Naive thymus-derived CD4-positive, alpha-beta T cell (primary cell): ENCODE measurements around the gene IFNGR1. TPM values are rescaled to one million over a fixed set of nuclear protein-coding genes. Genes with fewer than 3 reads are reported as not detected.

ENCODE experiments used
- ATAC-seq: fragments of 150-1000 bp; cut with Tn5 transposase; 2 replicates; pipeline ENCODE4 v1.10.0; 2021; ENCODE audit warnings: mild to moderate bottlenecking, moderate library complexity
- CTCF ChIA-PET: fragments of 350-600 bp; sonication (Branson Sonifier 250); formaldehyde crosslinking; loops from one replicate; lab custom pipeline; 2021; ENCODE audit warnings: antibody characterized with exemption; lab: Charles Lee
- POLR2A ChIA-PET: fragments of 350-600 bp; sonication (Branson Sonifier 250); formaldehyde crosslinking; loops from one replicate; lab custom pipeline; 2021; ENCODE audit warnings: antibody characterized with exemption, inconsistent platforms; lab: Charles Lee
- DNase-seq, 9 donors: peaks; one replicate each; pipeline versions ENCODE4 v3.0.0 to v3.0.0-alpha.2; 2020 to 2022; ENCODE audit warnings: mixed read lengths in 1 of 9
- H3K27ac ChIP-seq: one replicate; pipeline ENCODE4 v1.7.0; 2013; ENCODE audit warnings: mild to moderate bottlenecking, low read depth, low read length, moderate library complexity
- H3K27me3 ChIP-seq, 2 donors: one replicate each; pipeline ENCODE4 v1.7.0; 2013; ENCODE audit warnings: low read length in 2 of 2, mild to moderate bottlenecking in 2 of 2, moderate library complexity in 2 of 2; ENCODE audit not compliant: control insufficient read depth in 2 of 2, insufficient read depth in 2 of 2
- H3K36me3 ChIP-seq, 3 experiments: 1 replicate in 2 of 3; 2 replicates in 1 of 3; pipeline ENCODE4 v1.7.0; 2013; ENCODE audit warnings: low read length in 3 of 3, mild to moderate bottlenecking in 3 of 3, moderate library complexity in 1 of 3; ENCODE audit not compliant: insufficient read depth in 3 of 3, control insufficient read depth in 2 of 3
- H3K4me1 ChIP-seq, 2 donors: one replicate each; pipeline ENCODE4 v1.7.0; 2013; ENCODE audit warnings: low read length in 2 of 2, mild to moderate bottlenecking in 2 of 2, moderate library complexity in 1 of 2; ENCODE audit not compliant: control insufficient read depth in 2 of 2, insufficient read depth in 2 of 2
- H3K4me3 ChIP-seq: 2 replicates; pipeline ENCODE4 v1.7.0; 2013; ENCODE audit warnings: mild to moderate bottlenecking, low read length
- H3K9me3 ChIP-seq, 3 experiments: 1 replicate in 2 of 3; 2 replicates in 1 of 3; pipeline ENCODE4 v1.7.0; 2013; ENCODE audit warnings: low read length in 3 of 3; ENCODE audit not compliant: control insufficient read depth in 2 of 3
- H3K27ac Mint-ChIP-seq, 9 donors: one replicate each; pipeline ENCODE4 v1.8.0; 2020 to 2022; ENCODE audit warnings: mixed read lengths in 9 of 9, mild to moderate bottlenecking in 8 of 9, moderate library complexity in 5 of 9, inconsistent platforms in 2 of 9
- H3K27me3 Mint-ChIP-seq, 5 donors: one replicate each; pipeline ENCODE4 v1.8.0; 2021 to 2022; ENCODE audit warnings: mixed read lengths in 5 of 5, mild to moderate bottlenecking in 1 of 5
- H3K36me3 Mint-ChIP-seq, 5 donors: one replicate each; pipeline ENCODE4 v1.8.0; 2020 to 2022; ENCODE audit warnings: mixed read lengths in 5 of 5, mild to moderate bottlenecking in 3 of 5, inconsistent platforms in 1 of 5
- H3K4me1 Mint-ChIP-seq, 7 donors: one replicate each; pipeline ENCODE4 v1.8.0; 2020 to 2022; ENCODE audit warnings: mixed read lengths in 7 of 7, mild to moderate bottlenecking in 3 of 7, inconsistent platforms in 1 of 7
- H3K4me3 Mint-ChIP-seq, 10 donors: one replicate each; pipeline ENCODE4 v1.8.0; 2020 to 2022; ENCODE audit warnings: mild to moderate bottlenecking in 10 of 10, mixed read lengths in 10 of 10, moderate library complexity in 6 of 10, inconsistent platforms in 2 of 10
- H3K9me3 Mint-ChIP-seq, 11 donors: one replicate each; pipeline ENCODE4 v1.8.0; 2020 to 2022; ENCODE audit warnings: mixed read lengths in 11 of 11, mild to moderate bottlenecking in 4 of 11, inconsistent platforms in 1 of 11, moderate library complexity in 1 of 11
- intact Hi-C, 2 donors: fragments of 100-400 bp; cut with micrococcal nuclease; formaldehyde crosslinking; loops; one replicate each; pipeline ENCODE4 v1.15.1; 2023
- polyA plus RNA-seq, 2 donors: library from polyadenylated mRNA; unstranded; fragments of 300-500 nt; fragmentation: Illumina TruSeq; gene quantifications; one replicate each; pipeline ENCODE4 v1.2.3, GENCODE V29; 2021
- total RNA-seq, 6 experiments: library from RNA in 5 of 6; stranded (reverse) in 5 of 6; gene quantifications; 1 replicate in 5 of 6; 2 replicates in 1 of 6; pipeline ENCODE4 v1.2.3 and lab custom pipeline; 2021 to 2026

Gene IFNGR1
- total and polyA plus RNA-seq, 7 experiments from 2014 or later: 27.9 to 90.7 (median 31.3) TPM

DNA sequence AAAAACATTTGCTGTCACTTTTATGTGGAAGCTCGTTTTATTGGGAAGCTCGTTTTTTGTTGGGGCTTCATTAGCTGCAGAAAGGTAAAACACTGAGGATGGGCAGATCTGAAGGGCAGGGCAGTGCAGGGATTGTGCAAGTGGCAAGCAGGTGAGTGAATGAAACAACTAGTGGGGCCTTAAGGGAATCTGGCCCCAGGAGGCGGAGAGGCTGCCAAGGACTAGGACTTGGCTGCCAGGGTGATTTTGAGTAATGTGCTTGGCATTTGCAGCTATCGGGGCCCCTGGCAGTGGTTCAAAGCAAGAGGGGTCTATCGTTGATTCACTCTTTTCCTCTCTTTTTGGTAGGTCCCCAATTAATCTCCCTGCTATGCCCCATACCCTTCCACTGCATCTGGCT lies 57.2 kb downstream of the IFNGR1 start:
- H3K27me3 Mint-ChIP-seq: peaks cover 11 to 45% (median 14%) of the 10 kb centered on the region in 5 donors
- CTCF ChIA-PET: no interaction called here
- Histone ChIP-seq H3K4me3 (no peak overlapping the region), H3K36me3 (no peaks in the 10 kb centered on the region), H3K4me1 (peaks cover 0 to 19% of the 10 kb centered on the region in 2 donors), H3K27me3 (peaks cover 0 to 3% of the 10 kb centered on the region in 2 donors), H3K9me3 (no peaks in the 10 kb centered on the region), H3K27ac (no peak overlapping the region)
- POLR2A ChIA-PET: no interaction called here
- H3K27ac Mint-ChIP-seq: no peak overlapping the region
- DNase-seq: no peak
- intact Hi-C loops: no loop called here
- ATAC-seq: no peak
- H3K4me1 Mint-ChIP-seq: peaks cover 12 to 56% (median 18%) of the 10 kb centered on the region in 7 donors
- H3K4me3 Mint-ChIP-seq: no peak overlapping the region
- peaks cover 0 to 35% (median 6%) of the 10 kb centered on the region in 11 donors for H3K9me3 Mint-ChIP-seq
- peaks cover 0 to 51% (median 5%) of the 10 kb centered on the region in 5 donors for H3K36me3 Mint-ChIP-seq

DNA sequence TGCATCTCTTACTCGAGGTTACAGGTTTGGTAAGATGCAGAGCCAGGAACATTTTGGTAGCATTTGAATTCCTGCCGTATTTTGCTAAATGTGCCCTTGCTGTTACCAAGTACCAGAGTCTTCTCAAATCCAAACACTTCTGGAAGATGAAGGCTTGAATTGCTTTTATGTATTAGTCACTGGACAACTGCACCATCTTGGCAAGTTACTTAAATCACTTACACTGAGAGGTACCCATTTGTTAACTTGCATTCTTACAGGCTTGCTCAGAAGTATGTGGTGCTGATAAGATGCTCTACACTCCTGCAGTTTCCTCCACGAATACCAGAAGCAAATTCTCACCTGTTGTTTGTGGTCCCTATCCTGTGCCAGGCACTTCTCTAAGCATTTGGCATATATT lies 58.4 kb downstream of the IFNGR1 start:
- Histone ChIP-seq H3K27ac (no peak overlapping the region), H3K9me3 (no peaks in the 10 kb centered on the region), H3K4me1 (peaks cover 4 to 23% of the 10 kb centered on the region in 2 donors), H3K4me3 (no peak overlapping the region), H3K27me3 (peaks cover 0 to 3% of the 10 kb centered on the region in 2 donors), H3K36me3 (no peaks in the 10 kb centered on the region)
- no peak overlapping the region for H3K27ac Mint-ChIP-seq
- ATAC-seq: no peak
- H3K4me3 Mint-ChIP-seq: no peak overlapping the region
- peaks cover 21 to 59% (median 22%) of the 10 kb centered on the region in 7 donors for H3K4me1 Mint-ChIP-seq
- peaks cover 0 to 38% (median 6%) of the 10 kb centered on the region in 11 donors for H3K9me3 Mint-ChIP-seq
- POLR2A ChIA-PET: no interaction called here
- CTCF ChIA-PET: no interaction called here
- intact Hi-C loops: no loop called here
- DNase-seq: no peak
- peaks cover 11 to 49% (median 14%) of the 10 kb centered on the region in 5 donors for H3K27me3 Mint-ChIP-seq
- peaks cover 0 to 57% (median 5%) of the 10 kb centered on the region in 5 donors for H3K36me3 Mint-ChIP-seq

DNA sequence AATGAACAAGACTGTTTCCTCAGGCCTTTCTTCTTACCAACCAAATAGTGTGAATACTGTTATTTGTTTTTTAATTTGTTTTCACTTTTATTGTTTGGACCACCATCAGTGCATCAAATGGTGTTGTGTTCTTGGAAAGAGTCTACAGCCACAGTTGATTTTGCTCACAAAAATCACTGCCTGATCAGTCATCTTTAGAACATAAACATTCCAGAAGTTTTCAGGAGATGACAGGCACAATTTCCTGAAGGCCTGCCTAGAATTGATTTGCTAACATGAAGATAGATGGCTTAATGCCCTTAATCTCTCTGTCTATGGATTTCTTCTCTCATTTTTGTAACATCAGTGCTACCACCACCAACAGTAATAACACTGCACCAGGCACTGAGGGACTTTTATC lies 59.3 kb downstream of the IFNGR1 start:
- H3K4me3 ChIP-seq: no peak overlapping the region
- ChIA-PET POLR2A (no interaction called here), CTCF (no interaction called here)
- Mint-ChIP-seq H3K9me3 (peaks cover 0 to 36% (median 6%) of the 10 kb centered on the region in 11 donors), H3K4me1 (peaks cover 18 to 56% (median 20%) of the 10 kb centered on the region in 7 donors), H3K27me3 (peaks cover 9 to 52% (median 14%) of the 10 kb centered on the region in 5 donors), H3K27ac (no peak overlapping the region), H3K4me3 (no peak overlapping the region), H3K36me3 (peaks cover 0 to 56% (median 5%) of the 10 kb centered on the region in 5 donors)
- DNase-seq (no peak), ATAC-seq (no peak)
- H3K9me3 ChIP-seq: no peaks in the 10 kb centered on the region
- peaks cover 0 to 3% of the 10 kb centered on the region in 2 donors for H3K27me3 ChIP-seq
- intact Hi-C loops: loop anchor here in 1 of 2 donors (5.0 kb wide), 1 partner anchor 57 kb away; the partner anchor contains the start of gene IFNGR1
- H3K27ac ChIP-seq: no peak overlapping the region
- H3K36me3 ChIP-seq: no peaks in the 10 kb centered on the region
- H3K4me1 ChIP-seq: peaks cover 8 to 20% of the 10 kb centered on the region in 2 donors

DNA sequence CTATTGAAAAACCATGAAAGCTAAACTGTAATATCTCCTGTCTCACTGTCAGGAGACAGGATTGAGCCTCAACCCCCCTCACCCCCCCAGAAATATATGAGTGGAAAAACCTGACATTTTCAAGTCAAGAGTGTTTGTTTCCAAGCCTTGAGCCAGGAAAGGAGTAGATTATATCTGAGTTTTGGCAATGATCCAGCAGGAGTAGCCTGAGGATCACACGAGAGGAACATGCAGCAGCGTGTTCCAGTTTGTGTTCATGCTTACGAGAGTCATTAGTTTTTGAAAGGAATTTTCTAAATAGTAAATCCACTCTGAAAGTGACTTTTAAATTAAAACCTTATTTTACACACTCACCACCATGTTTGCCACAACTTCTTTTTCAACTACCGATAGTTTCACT lies 61.6 kb downstream of the IFNGR1 start:
- POLR2A ChIA-PET: no interaction called here
- peaks cover 0 to 3% of the 10 kb centered on the region in 2 donors for H3K27me3 ChIP-seq
- H3K4me1 ChIP-seq: peaks cover 8 to 13% of the 10 kb centered on the region in 2 donors
- ATAC-seq (no peak), DNase-seq (no peak)
- peaks cover 0 to 29% (median 0%) of the 10 kb centered on the region in 11 donors for H3K9me3 Mint-ChIP-seq
- CTCF ChIA-PET: no interaction called here
- no peak overlapping the region for H3K27ac ChIP-seq
- intact Hi-C loops: loop anchor here in 1 of 2 donors (5.0 kb wide), 1 partner anchor 60 kb away; the partner anchor contains the start of gene IFNGR1
- peaks cover 0 to 49% (median 0%) of the 10 kb centered on the region in 5 donors for H3K36me3 Mint-ChIP-seq
- no peaks in the 10 kb centered on the region for H3K36me3 ChIP-seq
- no peaks in the 10 kb centered on the region for H3K9me3 ChIP-seq
- no peak overlapping the region for H3K4me3 Mint-ChIP-seq
- peaks cover 12 to 49% (median 15%) of the 10 kb centered on the region in 7 donors for H3K4me1 Mint-ChIP-seq
- H3K4me3 ChIP-seq: no peak overlapping the region
- no peak overlapping the region for H3K27ac Mint-ChIP-seq
- H3K27me3 Mint-ChIP-seq: peaks cover 9 to 45% (median 11%) of the 10 kb centered on the region in 5 donors

DNA sequence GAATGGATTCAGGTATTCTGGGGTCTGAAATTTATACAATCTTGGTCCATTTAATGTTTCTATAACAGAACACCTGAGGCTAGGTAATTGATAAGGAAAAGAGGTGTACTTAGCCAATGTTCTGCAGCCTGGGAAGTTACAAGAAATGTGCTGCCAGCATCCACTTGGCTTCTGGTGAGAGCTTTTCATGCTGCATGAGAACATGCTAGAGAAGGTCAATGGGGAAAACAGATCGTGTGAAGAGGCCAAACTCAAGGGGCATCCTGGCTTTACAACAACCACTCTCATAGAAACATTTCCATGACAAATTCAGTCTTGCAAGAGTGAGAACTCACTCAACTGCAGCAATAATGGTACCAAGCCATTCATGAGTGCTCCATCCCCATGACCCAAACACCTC lies 62.5 kb downstream of the IFNGR1 start:
- Mint-ChIP-seq H3K4me1 (peaks cover 12 to 45% (median 15%) of the 10 kb centered on the region in 7 donors), H3K27me3 (peaks cover 7 to 39% (median 10%) of the 10 kb centered on the region in 5 donors), H3K36me3 (peaks cover 0 to 53% (median 0%) of the 10 kb centered on the region in 5 donors), H3K9me3 (peaks cover 0 to 31% (median 0%) of the 10 kb centered on the region in 11 donors), H3K27ac (peak overlapping the region in 1 of 9 donors; percentile 50), H3K4me3 (peak overlapping the region in 1 of 10 donors; percentile 58)
- peaks cover 8 to 13% of the 10 kb centered on the region in 2 donors for H3K4me1 ChIP-seq
- peaks cover 0 to 3% of the 10 kb centered on the region in 2 donors for H3K27me3 ChIP-seq
- intact Hi-C loops: loop anchor here (1.0 to 5.0 kb wide), 3 partner anchors 9 to 158 kb away; partner anchors contain the start of gene IFNGR1 (in 1 of the 2)
- H3K36me3 ChIP-seq: no peaks in the 10 kb centered on the region
- ChIA-PET POLR2A (no interaction called here), CTCF (no interaction called here)
- H3K9me3 ChIP-seq: no peaks in the 10 kb centered on the region
- H3K4me3 ChIP-seq: no peak overlapping the region
- H3K27ac ChIP-seq: no peak overlapping the region
- ATAC-seq (no peak), DNase-seq (no peak)

DNA sequence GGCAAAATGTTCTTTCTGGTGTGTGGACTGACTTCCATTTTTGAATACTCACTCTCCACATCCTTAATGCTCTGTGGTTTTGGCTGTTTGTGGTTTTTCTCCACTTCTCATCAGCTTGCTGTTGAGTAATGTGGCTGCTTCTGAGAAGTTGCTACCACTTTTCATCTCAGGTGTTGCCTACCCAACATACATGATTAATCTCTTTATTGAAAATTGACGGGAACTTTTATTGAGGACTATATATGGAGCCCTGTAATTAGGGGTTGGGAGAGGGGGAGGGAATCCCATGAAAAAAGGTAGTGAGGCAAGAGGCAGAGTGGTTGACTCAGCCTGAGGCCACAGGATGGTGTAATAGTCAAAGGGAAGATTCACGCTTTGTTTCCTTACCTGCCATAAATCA lies 63.4 kb downstream of the IFNGR1 start:
- ATAC-seq (peak; percentile 90), DNase-seq (peak in 8 of 9 donors; percentile 11 to 53 (median 26))
- Histone ChIP-seq H3K4me3 (no peak overlapping the region), H3K27me3 (no peaks in the 10 kb centered on the region), H3K27ac (no peak overlapping the region), H3K36me3 (no peaks in the 10 kb centered on the region), H3K9me3 (no peaks in the 10 kb centered on the region), H3K4me1 (peaks cover 8 to 13% of the 10 kb centered on the region in 2 donors)
- Mint-ChIP-seq H3K4me1 (peaks cover 12 to 37% (median 15%) of the 10 kb centered on the region in 7 donors), H3K36me3 (peaks cover 0 to 57% (median 0%) of the 10 kb centered on the region in 5 donors), H3K9me3 (peaks cover 0 to 36% (median 0%) of the 10 kb centered on the region in 11 donors), H3K4me3 (peak overlapping the region in 8 of 10 donors; percentile 4 to 71 (median 31)), H3K27me3 (peaks cover 4 to 30% (median 9%) of the 10 kb centered on the region in 5 donors), H3K27ac (peak overlapping the region in 3 of 9 donors; percentile 63 to 88 (median 63))
- ChIA-PET CTCF (no interaction called here), POLR2A (no interaction called here)
- intact Hi-C loops: loop anchor here (1.0 to 5.0 kb wide), 5 partner anchors 9 to 158 kb away; partner anchors contain the start of gene IFNGR1 (in 1 of the 2)
